GM23338 (cell line): ENCODE measurements around the gene CFAP77. TPM values are rescaled to one million over a fixed set of nuclear protein-coding genes. Genes with fewer than 3 reads are reported as not detected.

ENCODE experiments used
- ATAC-seq: fragments of 200-7000 bp; cut with Tn5 transposase; 3 replicates; pipeline ENCODE4 v1.9.1; 2020
- DNase-seq: peaks from one replicate; pipeline ENCODE4 v3.0.0-alpha.2; 2015; ENCODE audit warnings: low spot score
- H2AFZ ChIP-seq: fragments of 200-600 bp; sonication (generic); 2 replicates; pipeline ENCODE4 v1.8.0; 2016; ENCODE audit warnings: antibody characterized with exemption, mild to moderate bottlenecking, moderate library complexity
- H3F3A ChIP-seq: fragments of 200-600 bp; sonication (generic); replicated peaks from 2 replicates; pipeline ENCODE4 v1.8.0; 2017; ENCODE audit warnings: antibody characterized with exemption, mixed run types, low read depth
- H3K27ac ChIP-seq: fragments of 200-600 bp; sonication (generic); 2 replicates; pipeline ENCODE4 v1.6.1; 2016; ENCODE audit warnings: low read depth
- H3K27me3 ChIP-seq: fragments of 200-600 bp; sonication (generic); 2 replicates; pipeline ENCODE4 v1.8.0; 2016; ENCODE audit warnings: mild to moderate bottlenecking, mixed run types, moderate library complexity; ENCODE audit not compliant: insufficient read depth
- H3K36me3 ChIP-seq: fragments of 200-600 bp; sonication (generic); 2 replicates; pipeline ENCODE4 v1.8.0; 2016; ENCODE audit warnings: mild to moderate bottlenecking; ENCODE audit not compliant: insufficient read depth
- H3K4me1 ChIP-seq: fragments of 200-600 bp; sonication (generic); 2 replicates; pipeline ENCODE4 v1.8.0; 2016; ENCODE audit warnings: mild to moderate bottlenecking, moderate library complexity; ENCODE audit not compliant: insufficient read depth
- H3K4me2 ChIP-seq: fragments of 200-600 bp; sonication (generic); 2 replicates; pipeline ENCODE4 v1.7.1; 2017; ENCODE audit warnings: mixed run types
- H3K4me3 ChIP-seq: fragments of 200-600 bp; sonication (generic); 2 replicates; pipeline ENCODE4 v1.6.1; 2016; ENCODE audit warnings: mixed run types
- H3K79me2 ChIP-seq: fragments of 200-600 bp; sonication (generic); replicated peaks from 2 replicates; pipeline ENCODE4 v1.8.0; 2017; ENCODE audit warnings: mild to moderate bottlenecking; ENCODE audit not compliant: insufficient read depth
- H3K9me2 ChIP-seq: fragments of 200-600 bp; sonication (generic); 2 replicates; pipeline ENCODE4 v1.8.0; 2017; ENCODE audit not compliant: insufficient read depth
- H4K20me1 ChIP-seq: fragments of 200-600 bp; sonication (generic); replicated peaks from 2 replicates; pipeline ENCODE4 v1.8.0; 2017; ENCODE audit warnings: mild to moderate bottlenecking; ENCODE audit not compliant: insufficient read depth
- H3K27ac Mint-ChIP-seq: 2 replicates; pipeline ENCODE4 v1.8.0; 2020; ENCODE audit warnings: inconsistent platforms, mild to moderate bottlenecking, moderate library complexity, mixed read lengths
- H3K27me3 Mint-ChIP-seq: 3 replicates; pipeline ENCODE4 v1.8.0; 2022; ENCODE audit warnings: low read depth, mild to moderate bottlenecking, moderate library complexity, mixed read lengths, inconsistent platforms; ENCODE audit not compliant: insufficient read depth, poor library complexity
- H3K36me3 Mint-ChIP-seq: 3 replicates; pipeline ENCODE4 v1.8.0; 2021; ENCODE audit warnings: low read depth, mild to moderate bottlenecking, inconsistent platforms, moderate library complexity, mixed read lengths
- H3K4me1 Mint-ChIP-seq: 3 replicates; pipeline ENCODE4 v1.8.0; 2020; ENCODE audit warnings: mild to moderate bottlenecking, inconsistent platforms, mixed read lengths
- H3K4me3 Mint-ChIP-seq: 3 replicates; pipeline ENCODE4 v1.8.0; 2021; ENCODE audit warnings: moderate library complexity, mild to moderate bottlenecking, inconsistent platforms, mixed read lengths
- H3K9me3 Mint-ChIP-seq: 3 replicates; pipeline ENCODE4 v1.8.0; 2020; ENCODE audit warnings: moderate library complexity, mild to moderate bottlenecking, inconsistent platforms, mixed read lengths
- CREB1 ChIP-seq: fragments of 250-450 bp; sonication (Bioruptor Pico); IDR thresholded peaks from 2 replicates; pipeline ENCODE4 v1.5.0; 2020; ENCODE audit warnings: low read depth, mild to moderate bottlenecking, moderate library complexity
- EZH2 ChIP-seq: fragments of 200-600 bp; sonication (generic); IDR thresholded peaks from one replicate; pipeline ENCODE4 v1.8.0; 2017; ENCODE audit warnings: antibody characterized with exemption, mild to moderate bottlenecking, low read depth; ENCODE audit not compliant: unreplicated experiment
- EZH2phosphoT487 ChIP-seq: fragments of 200-600 bp; sonication (generic); IDR thresholded peaks from one replicate; pipeline ENCODE4 v1.8.1; 2018; ENCODE audit warnings: antibody characterized with exemption; ENCODE audit not compliant: unreplicated experiment
- NANOG ChIP-seq: IDR thresholded peaks from 2 replicates; pipeline ENCODE4 v1.6.1; 2016; ENCODE audit warnings: antibody characterized with exemption, borderline replicate concordance
- POLR2AphosphoS5 ChIP-seq: IDR thresholded peaks from 2 replicates; pipeline ENCODE4 v1.6.1; 2016; ENCODE audit warnings: antibody characterized with exemption, low read depth
- polyA plus RNA-seq: library from polyadenylated mRNA; unstranded; fragments of >200 nt; fragmentation: Nextera tagmentation; extraction: Ambion mirVana; gene quantifications from 2 replicates; pipeline ENCODE4 v1.2.1, GENCODE V29; 2016
- total RNA-seq: library from RNA; depleted of rRNA; stranded (reverse); fragments of >200 nt; shearing (Covaris generic); gene quantifications from 2 replicates; pipeline ENCODE4 v1.2.3, GENCODE V29; 2014
- TF ChIP-seq, protein P1 (sequence below): fragments of 250-450 bp; sonication (Bioruptor Pico); IDR thresholded peaks from 2 replicates; pipeline ENCODE4 v1.5.0; 2020; ENCODE audit warnings: mild to moderate bottlenecking, moderate library complexity

CFAP77 gene
- total and polyA plus RNA-seq, 2 experiments from 2014 or later = 0.97 to 1.3 TPM

DNA sequence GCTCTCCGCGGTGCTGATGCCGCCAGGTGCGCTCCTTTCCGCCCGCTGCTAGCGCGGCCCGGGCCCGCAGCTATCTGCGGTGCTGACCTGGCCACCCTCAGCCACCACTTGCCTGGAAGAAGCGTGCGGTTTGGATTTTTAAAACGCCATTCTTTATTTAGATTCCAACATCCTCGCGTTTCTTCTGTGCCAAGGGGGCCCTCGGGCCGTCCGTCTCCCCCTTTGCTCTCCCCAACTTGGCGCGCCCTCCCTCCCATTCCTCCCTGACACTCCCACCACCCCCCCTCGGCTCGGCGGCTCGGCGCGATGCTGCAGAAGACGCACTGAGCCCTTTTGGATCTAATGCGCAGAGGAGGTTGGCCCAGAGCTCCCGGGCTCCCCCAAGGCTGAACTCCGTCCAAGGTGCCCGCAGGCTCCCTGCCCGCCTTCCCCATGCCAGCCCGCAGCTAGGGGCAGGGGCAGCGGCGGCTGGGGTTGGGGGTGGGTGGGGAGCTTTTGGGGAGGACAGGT, 172.3 kb downstream of the CFAP77 start, which contains the start of gene BARHL1 (continued):
- TF ChIP-seq, protein P1, sequence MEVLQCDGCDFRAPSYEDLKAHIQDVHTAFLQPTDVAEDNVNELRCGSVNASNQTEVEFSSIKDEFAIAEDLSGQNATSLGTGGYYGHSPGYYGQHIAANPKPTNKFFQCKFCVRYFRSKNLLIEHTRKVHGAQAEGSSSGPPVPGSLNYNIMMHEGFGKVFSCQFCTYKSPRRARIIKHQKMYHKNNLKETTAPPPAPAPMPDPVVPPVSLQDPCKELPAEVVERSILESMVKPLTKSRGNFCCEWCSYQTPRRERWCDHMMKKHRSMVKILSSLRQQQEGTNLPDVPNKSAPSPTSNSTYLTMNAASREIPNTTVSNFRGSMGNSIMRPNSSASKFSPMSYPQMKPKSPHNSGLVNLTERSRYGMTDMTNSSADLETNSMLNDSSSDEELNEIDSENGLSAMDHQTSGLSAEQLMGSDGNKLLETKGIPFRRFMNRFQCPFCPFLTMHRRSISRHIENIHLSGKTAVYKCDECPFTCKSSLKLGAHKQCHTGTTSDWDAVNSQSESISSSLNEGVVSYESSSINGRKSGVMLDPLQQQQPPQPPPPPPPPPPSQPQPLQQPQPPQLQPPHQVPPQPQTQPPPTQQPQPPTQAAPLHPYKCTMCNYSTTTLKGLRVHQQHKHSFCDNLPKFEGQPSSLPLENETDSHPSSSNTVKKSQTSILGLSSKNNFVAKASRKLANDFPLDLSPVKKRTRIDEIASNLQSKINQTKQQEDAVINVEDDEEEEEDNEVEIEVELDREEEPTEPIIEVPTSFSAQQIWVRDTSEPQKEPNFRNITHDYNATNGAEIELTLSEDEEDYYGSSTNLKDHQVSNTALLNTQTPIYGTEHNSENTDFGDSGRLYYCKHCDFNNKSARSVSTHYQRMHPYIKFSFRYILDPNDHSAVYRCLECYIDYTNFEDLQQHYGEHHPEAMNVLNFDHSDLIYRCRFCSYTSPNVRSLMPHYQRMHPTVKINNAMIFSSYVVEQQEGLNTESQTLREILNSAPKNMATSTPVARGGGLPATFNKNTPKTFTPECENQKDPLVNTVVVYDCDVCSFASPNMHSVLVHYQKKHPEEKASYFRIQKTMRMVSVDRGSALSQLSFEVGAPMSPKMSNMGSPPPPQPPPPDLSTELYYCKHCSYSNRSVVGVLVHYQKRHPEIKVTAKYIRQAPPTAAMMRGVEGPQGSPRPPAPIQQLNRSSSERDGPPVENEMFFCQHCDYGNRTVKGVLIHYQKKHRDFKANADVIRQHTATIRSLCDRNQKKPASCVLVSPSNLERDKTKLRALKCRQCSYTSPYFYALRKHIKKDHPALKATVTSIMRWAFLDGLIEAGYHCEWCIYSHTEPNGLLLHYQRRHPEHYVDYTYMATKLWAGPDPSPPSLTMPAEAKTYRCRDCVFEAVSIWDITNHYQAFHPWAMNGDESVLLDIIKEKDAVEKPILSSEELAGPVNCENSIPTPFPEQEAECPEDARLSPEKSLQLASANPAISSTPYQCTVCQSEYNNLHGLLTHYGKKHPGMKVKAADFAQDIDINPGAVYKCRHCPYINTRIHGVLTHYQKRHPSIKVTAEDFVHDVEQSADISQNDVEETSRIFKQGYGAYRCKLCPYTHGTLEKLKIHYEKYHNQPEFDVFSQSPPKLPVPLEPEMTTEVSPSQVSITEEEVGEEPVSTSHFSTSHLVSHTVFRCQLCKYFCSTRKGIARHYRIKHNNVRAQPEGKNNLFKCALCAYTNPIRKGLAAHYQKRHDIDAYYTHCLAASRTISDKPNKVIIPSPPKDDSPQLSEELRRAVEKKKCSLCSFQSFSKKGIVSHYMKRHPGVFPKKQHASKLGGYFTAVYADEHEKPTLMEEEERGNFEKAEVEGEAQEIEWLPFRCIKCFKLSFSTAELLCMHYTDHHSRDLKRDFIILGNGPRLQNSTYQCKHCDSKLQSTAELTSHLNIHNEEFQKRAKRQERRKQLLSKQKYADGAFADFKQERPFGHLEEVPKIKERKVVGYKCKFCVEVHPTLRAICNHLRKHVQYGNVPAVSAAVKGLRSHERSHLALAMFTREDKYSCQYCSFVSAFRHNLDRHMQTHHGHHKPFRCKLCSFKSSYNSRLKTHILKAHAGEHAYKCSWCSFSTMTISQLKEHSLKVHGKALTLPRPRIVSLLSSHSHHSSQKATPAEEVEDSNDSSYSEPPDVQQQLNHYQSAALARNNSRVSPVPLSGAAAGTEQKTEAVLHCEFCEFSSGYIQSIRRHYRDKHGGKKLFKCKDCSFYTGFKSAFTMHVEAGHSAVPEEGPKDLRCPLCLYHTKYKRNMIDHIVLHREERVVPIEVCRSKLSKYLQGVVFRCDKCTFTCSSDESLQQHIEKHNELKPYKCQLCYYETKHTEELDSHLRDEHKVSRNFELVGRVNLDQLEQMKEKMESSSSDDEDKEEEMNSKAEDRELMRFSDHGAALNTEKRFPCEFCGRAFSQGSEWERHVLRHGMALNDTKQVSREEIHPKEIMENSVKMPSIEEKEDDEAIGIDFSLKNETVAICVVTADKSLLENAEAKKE (CRISPR knock-in tag) = no peak

DNA sequence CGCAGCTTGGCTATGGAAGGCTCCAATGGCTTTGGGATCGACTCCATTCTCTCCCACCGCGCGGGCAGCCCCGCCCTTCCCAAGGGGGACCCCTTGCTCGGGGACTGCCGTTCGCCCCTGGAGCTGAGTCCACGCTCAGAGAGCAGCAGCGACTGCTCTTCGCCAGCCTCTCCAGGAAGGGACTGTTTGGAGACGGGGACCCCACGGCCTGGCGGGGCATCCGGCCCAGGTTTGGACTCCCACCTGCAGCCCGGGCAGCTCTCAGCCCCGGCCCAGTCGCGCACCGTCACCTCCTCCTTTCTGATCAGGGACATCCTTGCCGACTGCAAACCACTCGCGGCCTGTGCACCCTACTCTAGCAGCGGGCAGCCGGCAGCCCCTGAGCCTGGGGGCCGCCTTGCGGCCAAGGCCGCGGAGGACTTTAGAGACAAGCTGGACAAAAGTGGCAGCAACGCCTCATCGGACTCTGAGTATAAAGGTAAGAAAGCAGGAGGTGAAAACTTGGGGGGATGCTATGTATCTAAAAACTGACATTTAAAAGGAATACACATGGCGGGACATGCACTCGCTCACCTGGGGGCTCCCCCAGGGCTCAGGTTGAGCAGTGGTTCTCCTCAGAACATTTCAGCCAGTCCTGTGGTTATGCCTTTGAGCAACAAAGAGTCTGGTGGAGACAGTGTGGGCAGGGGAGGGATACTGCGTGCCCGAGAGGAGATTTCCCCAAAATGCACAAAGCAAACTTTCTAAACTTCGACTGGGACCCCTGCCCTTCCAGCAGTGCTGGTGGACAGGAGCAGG, 173.0 kb downstream of the CFAP77 start:
- Mint-ChIP-seq H3K27ac (no peak overlapping the region), H3K4me3 (no peak overlapping the region; the same call in 2 of the 3 replicates), H3K36me3 (no peaks in the 10 kb centered on the region; the same call in 2 of the 3 replicates), H3K9me3 (peaks cover 3% of the 10 kb centered on the region; the same call in 2 of the 3 replicates), H3K4me1 (peaks cover 47% of the 10 kb centered on the region), H3K27me3 (peaks cover 99% of the 10 kb centered on the region)
- H4K20me1 ChIP-seq = peaks cover 36% of the 10 kb centered on the region
- H3K79me2 ChIP-seq = no peaks in the 10 kb centered on the region
- H3K9me2 ChIP-seq = no peaks in the 10 kb centered on the region
- peak overlapping the region; percentile 32; the same call in 1 of the 2 replicates for H3K4me3 ChIP-seq
- TF ChIP-seq, protein P1 (CRISPR knock-in tag) = no peak
- TF ChIP-seq EZH2 (peak; percentile 91), POLR2AphosphoS5 (no peak), NANOG (no peak), CREB1 (CRISPR knock-in tag) (no peak), EZH2phosphoT487 (peak; percentile 72)
- 0 out of 2 replicates have a peak, but pooled peaks cover 8% of the 10 kb centered on the region for H3F3A ChIP-seq
- no peaks in the 10 kb centered on the region; the same call in 1 of the 2 replicates for H3K36me3 ChIP-seq
- H3K27me3 ChIP-seq = peaks cover 100% of the 10 kb centered on the region
- ATAC-seq (no peak), DNase-seq (no peak)
- peak overlapping the region; percentile 48; the same call in 1 of the 2 replicates for H3K4me2 ChIP-seq
- no peak overlapping the region for H2AFZ ChIP-seq
- no peak overlapping the region for H3K27ac ChIP-seq
- peaks cover 54% of the 10 kb centered on the region for H3K4me1 ChIP-seq
